Measurements from ENCODE around the gene TTC4. TPM values are rescaled to one million over a fixed set of nuclear protein-coding genes. Genes with fewer than 3 reads are reported as not detected.

The TTC4 gene
- total RNA-seq, 3 donors from 2014 or later: 12.1 to 16.7 (median 15.2) TPM

GRCh38 chr1:54748094-54748835, 32.6 kb downstream of the TTC4 start:
- DNase-seq (no peak), ATAC-seq (no peak)
- intact Hi-C loops (cut with DNase I, micrococcal nuclease): no loop called here
- H3K36me3 ChIP-seq (ENCODE audit: low read depth): no peaks in the 10 kb centered on the region
- no peaks in the 10 kb centered on the region for H3K9me3 ChIP-seq
- no peaks in the 10 kb centered on the region for H3K4me1 ChIP-seq (ENCODE audit: low read depth)
- no peak overlapping the region for H3K4me3 ChIP-seq
- TF ChIP-seq CTCF (IDR thresholded peaks at IDR 0.05): no peak

GRCh38 chr1:54750596-54750995, 34.9 kb downstream of the TTC4 start:
- no peaks in the 10 kb centered on the region for H3K9me3 ChIP-seq
- DNase-seq (no peak), ATAC-seq (no peak)
- intact Hi-C loops (cut with DNase I, micrococcal nuclease): no loop called here
- H3K36me3 ChIP-seq (ENCODE audit: low read depth): no peaks in the 10 kb centered on the region
- no peak for TF ChIP-seq CTCF (IDR thresholded peaks at IDR 0.05)
- no peaks in the 10 kb centered on the region for H3K4me1 ChIP-seq (ENCODE audit: low read depth)
- H3K4me3 ChIP-seq: no peak overlapping the region

GRCh38 chr1:54751426-54751825, 35.8 kb downstream of the TTC4 start:
- DNase-seq (no peak), ATAC-seq (no peak)
- Histone ChIP-seq H3K36me3 (ENCODE audit: low read depth) (no peaks in the 10 kb centered on the region), H3K4me3 (no peak overlapping the region), H3K4me1 (ENCODE audit: low read depth) (no peaks in the 10 kb centered on the region), H3K9me3 (no peaks in the 10 kb centered on the region)
- TF ChIP-seq CTCF (IDR thresholded peaks at IDR 0.05): no peak
- intact Hi-C loops (cut with DNase I, micrococcal nuclease): no loop called here

GRCh38 chr1:54754045-54754444, 38.4 kb downstream of the TTC4 start:
- intact Hi-C loops (cut with DNase I, micrococcal nuclease): no loop called here
- no peak for ATAC-seq
- no peak for TF ChIP-seq CTCF (IDR thresholded peaks at IDR 0.05)
- Histone ChIP-seq H3K4me1 (ENCODE audit: low read depth) (no peaks in the 10 kb centered on the region), H3K4me3 (no peak overlapping the region), H3K9me3 (no peaks in the 10 kb centered on the region), H3K36me3 (ENCODE audit: low read depth) (no peaks in the 10 kb centered on the region)
- no peak for DNase-seq

- no peaks in the 10 kb centered on the region for H3K9me3 ChIP-seq
- intact Hi-C loops (cut with DNase I, micrococcal nuclease): no loop called here
- no peak for DNase-seq
- ATAC-seq: no peak
- H3K4me1 ChIP-seq (ENCODE audit: low read depth): no peaks in the 10 kb centered on the region
- TF ChIP-seq CTCF (IDR thresholded peaks at IDR 0.05): no peak
- H3K36me3 ChIP-seq (ENCODE audit: low read depth): no peaks in the 10 kb centered on the region
- no peak overlapping the region for H3K4me3 ChIP-seq
Observed at GRCh38 chr1:54754486-54755285, 39.0 kb downstream of the TTC4 start.

All from mucosa of descending colon (tissue), 3 donors.